HG03354 (cell line): ENCODE results near the gene PPP1R2B.

ENCODE experiments used
- ATAC-seq: cut with Tn5 transposase; IDR thresholded peaks from one replicate; pipeline ENCODE4 v1.9.1; 2021; ENCODE audit warnings: mild to moderate bottlenecking; ENCODE audit not compliant: unreplicated experiment, poor library complexity, severe bottlenecking

The PPP1R2B gene

DNA sequence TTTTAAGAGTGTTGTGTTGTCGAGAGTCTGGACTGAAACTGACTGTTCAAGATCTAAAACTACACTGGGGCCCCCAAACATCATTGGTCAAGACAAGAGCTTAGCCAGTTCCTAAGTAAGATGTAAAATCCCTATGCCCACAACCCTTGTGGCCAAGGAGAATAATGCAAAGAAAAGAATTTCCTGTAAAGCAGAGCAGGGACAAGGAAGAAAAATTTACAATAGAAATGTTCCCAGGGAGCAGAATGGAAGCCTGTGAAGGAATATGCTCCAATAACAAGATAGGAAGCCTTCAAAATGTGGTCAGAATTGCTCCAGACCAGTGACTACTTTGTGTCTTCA is 20.4 kb downstream of the PPP1R2B start:
- ATAC-seq, result no peak

- ATAC-seq, result no peak
Measured at GRCh38 chr5:156871212-156871611, 21.1 kb downstream of the PPP1R2B start.

DNA sequence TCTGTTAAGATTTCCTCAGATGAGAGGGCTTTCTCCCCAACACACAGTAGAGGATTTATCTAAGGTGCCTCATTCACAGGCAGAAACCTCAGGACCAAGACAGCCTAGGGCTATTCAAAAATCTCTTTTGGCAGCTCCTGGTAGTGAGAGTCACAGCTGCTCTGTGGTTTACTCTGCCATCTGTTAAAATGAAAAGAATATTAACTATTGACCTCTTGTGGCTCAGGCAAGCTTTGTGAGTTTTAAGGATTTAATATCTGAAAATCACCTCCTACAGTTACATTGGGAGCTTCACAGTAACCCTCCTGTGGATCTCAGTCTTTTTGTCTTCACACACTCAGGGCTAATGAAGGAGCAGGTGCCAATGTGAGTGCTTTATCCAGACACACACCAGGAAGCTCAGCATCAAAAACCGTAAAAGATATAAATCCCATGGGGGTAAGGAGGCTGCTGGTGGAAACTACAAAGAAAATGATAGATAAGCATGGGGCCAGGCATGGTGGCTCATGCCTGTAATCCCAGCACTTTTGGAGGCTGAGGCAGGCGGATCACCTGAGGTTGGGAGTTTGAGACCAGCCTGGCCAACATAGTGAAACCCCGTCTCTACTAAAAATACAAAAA is 29.7 kb downstream of the PPP1R2B start:
- ATAC-seq, result peak; percentile 96

- peak; percentile 35 for ATAC-seq
Measured at GRCh38 chr5:156883316-156883875, 33.3 kb downstream of the PPP1R2B start.

- ATAC-seq, result no peak
Measured at GRCh38 chr5:156888520-156888919, 38.4 kb downstream of the PPP1R2B start.

DNA sequence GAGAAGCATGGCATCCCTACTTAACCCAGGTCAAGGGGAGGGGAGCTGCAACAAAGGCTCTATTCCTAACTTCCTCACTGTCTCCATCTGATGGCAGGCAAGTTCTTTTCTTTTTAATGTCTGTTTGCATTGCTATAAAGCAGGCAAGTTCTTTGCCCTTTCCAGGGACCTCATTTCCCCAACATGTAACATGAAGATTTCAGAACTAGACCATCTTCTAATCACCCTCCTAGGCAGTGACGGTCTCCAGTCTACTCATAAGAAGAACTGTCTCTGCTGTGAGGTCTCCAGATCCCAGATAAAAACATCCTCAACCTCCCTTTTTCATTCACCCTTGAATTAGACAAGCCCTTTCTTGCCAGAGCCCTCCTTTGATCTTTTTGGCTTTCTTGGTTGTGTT is 42.1 kb downstream of the PPP1R2B start:
- ATAC-seq, result no peak

- ATAC-seq, result no peak
Measured at GRCh38 chr5:156892864-156893263, 42.8 kb downstream of the PPP1R2B start.

DNA sequence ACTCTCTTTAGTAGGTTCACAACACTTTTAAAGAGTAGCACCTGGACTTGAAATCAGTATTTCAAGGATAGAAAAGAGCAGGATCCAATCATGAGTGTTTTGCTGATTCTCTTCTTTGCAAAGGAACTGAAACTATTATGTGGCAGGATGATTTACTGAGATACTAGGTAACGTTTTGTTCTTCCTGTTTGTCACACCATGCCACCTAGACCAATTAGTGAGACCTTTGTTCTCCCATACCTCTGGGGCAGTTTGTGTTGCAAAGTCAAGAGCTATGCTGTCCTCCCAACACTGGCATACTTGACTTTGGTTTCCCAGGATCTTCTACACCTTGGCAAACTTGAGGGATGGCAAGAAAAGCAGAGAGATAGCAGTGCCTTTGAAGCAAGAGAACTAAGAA is 43.4 kb downstream of the PPP1R2B start:
- peak; percentile 81 for ATAC-seq

GRCh38 chr5:156896546-156896945 is 46.5 kb downstream of the PPP1R2B start:
- ATAC-seq, result no peak
